K562 (cell line): ENCODE results near the gene GPR68. TPM values are rescaled to one million over a fixed set of nuclear protein-coding genes. Genes with fewer than 3 reads are reported as not detected.

Experiments
- CBX2 ChIP-seq: fragments of 200-600 bp; sonication (generic); IDR thresholded peaks from one replicate; pipeline ENCODE4 v1.6.1; 2012; ENCODE audit warnings: mild to moderate bottlenecking, low read length, inconsistent platforms; ENCODE audit not compliant: insufficient read depth, poor library complexity, severe bottlenecking
- CBX8 ChIP-seq: fragments of 200-600 bp; sonication (generic); IDR thresholded peaks from 2 replicates; pipeline ENCODE4 v1.6.1; 2012; ENCODE audit warnings: borderline replicate concordance, mixed run types, low read depth, mild to moderate bottlenecking, moderate library complexity, mixed read lengths, low read length, control low read depth, inconsistent platforms; ENCODE audit not compliant: poor library complexity, severe bottlenecking; ENCODE audit errors: extremely low read depth
- CCAR2 ChIP-seq: fragments of 200-400 bp; formaldehyde crosslinking; IDR thresholded peaks from 2 replicates; pipeline ENCODE4 v1.6.1; 2017; ENCODE audit warnings: mild to moderate bottlenecking, low read depth, low read length
- E2F3 ChIP-seq: fragments of 250-450 bp; sonication (Bioruptor Pico); IDR thresholded peaks from 2 replicates; pipeline ENCODE4 v1.4.0; 2020; ENCODE audit warnings: mild to moderate bottlenecking
- HBP1 ChIP-seq: fragments of 450-650 bp; formaldehyde crosslinking; IDR thresholded peaks from 2 replicates; pipeline ENCODE4 v1.4.0; 2022; ENCODE audit warnings: missing genetic modification characterization
- HDAC6 ChIP-seq: IDR thresholded peaks from 2 replicates; pipeline ENCODE4 v1.6.1; 2012; ENCODE audit warnings: low read depth, mild to moderate bottlenecking, control low read depth, inconsistent platforms, low read length, moderate library complexity
- MEF2D ChIP-seq: conservative IDR thresholded peaks from 2 replicates; pipeline ENCODE4 v1.6.1; 2016; ENCODE audit warnings: low read depth, missing genetic modification characterization, missing compliant biosample characterization
- NR2F6 ChIP-seq: fragments of 450-650 bp; formaldehyde crosslinking; IDR thresholded peaks from 2 replicates; pipeline ENCODE4 v1.4.0; 2020; ENCODE audit warnings: mild to moderate bottlenecking
- PCBP2 ChIP-seq: fragments of 200-400 bp; formaldehyde crosslinking; IDR thresholded peaks from 2 replicates; pipeline ENCODE4 v1.6.1; 2018; ENCODE audit warnings: low read length, low read depth, mild to moderate bottlenecking, moderate library complexity; ENCODE audit not compliant: poor library complexity, severe bottlenecking
- SMARCE1 ChIP-seq: fragments of 450-650 bp; IDR thresholded peaks from 2 replicates; pipeline ENCODE4 v1.7.1; 2016; ENCODE audit warnings: mild to moderate bottlenecking
- SOX6 ChIP-seq: fragments of 450-650 bp; IDR thresholded peaks from 2 replicates; pipeline ENCODE4 v1.6.1; 2014; ENCODE audit warnings: mild to moderate bottlenecking
- ZNF311 ChIP-seq: fragments of 250-450 bp; sonication (Bioruptor Pico); IDR thresholded peaks from 2 replicates; pipeline ENCODE4 v1.4.0; 2020; ENCODE audit warnings: mild to moderate bottlenecking, moderate library complexity
- ZNF449 ChIP-seq: fragments of 250-450 bp; sonication (Bioruptor Pico); IDR thresholded peaks from 2 replicates; pipeline ENCODE4 v1.8.0; 2022; ENCODE audit warnings: moderate library complexity, mild to moderate bottlenecking, inconsistent platforms
- polyA plus RNA-seq, 8 experiments: library from polyadenylated mRNA; depleted of rRNA in 4 of 8; stranded (reverse) in 5 of 8; unstranded in 3 of 8; fragments of >200 nt; fragmentation: Nextera tagmentation in 2 of 8; fragmentation: Illumina TruSeq in 1 of 8; extraction: Ambion mirVana in 2 of 8; extraction: Trizol in 1 of 8; gene quantifications; 2 replicates each; pipeline versions ENCODE4 v1.2.1 to v1.2.3, GENCODE V29; 2011 to 2014; ENCODE audit warnings: inconsistent platforms in 1 of 8, missing spikeins in 1 of 8
- total RNA-seq, 7 experiments: library from RNA; depleted of rRNA in 6 of 7; stranded (reverse); fragments of >200 nt in 6 of 7; fragmentation: Illumina TruSeq in 2 of 7; extraction: Trizol in 2 of 7; gene quantifications; 2 replicates each; pipeline versions ENCODE4 v1.2.1 to v1.2.3, GENCODE V29; 2011 to 2021; ENCODE audit warnings: low replicate concordance in 1 of 7
- TF ChIP-seq, protein P1 (sequence below): fragments of 450-650 bp; formaldehyde crosslinking; IDR thresholded peaks from 2 replicates; pipeline ENCODE4 v1.4.0; 2020; ENCODE audit warnings: mild to moderate bottlenecking, mixed read lengths
- TF ChIP-seq, protein P2 (sequence below): fragments of 250-450 bp; sonication (Bioruptor Pico); IDR thresholded peaks from 2 replicates; pipeline ENCODE4 v1.4.0; 2020; ENCODE audit warnings: mild to moderate bottlenecking, moderate library complexity, borderline replicate concordance
- TF ChIP-seq, protein P3 (sequence below): fragments of 250-450 bp; sonication (Bioruptor Pico); IDR thresholded peaks from 2 replicates; pipeline ENCODE4 v1.5.1; 2021; ENCODE audit warnings: mild to moderate bottlenecking
- TF ChIP-seq, protein P4 (sequence below): IDR thresholded peaks from 3 replicates; pipeline ENCODE4 v1.6.1; 2011; ENCODE audit warnings: borderline replicate concordance, mild to moderate bottlenecking; ENCODE audit not compliant: insufficient read length, insufficient read depth

GPR68 gene
- total and polyA plus RNA-seq, 9 of the 15 experiments (the other 6 are each of a cell fraction or from before 2014, with no cell fraction given) = 0.41 to 9.4 (median 3.7) TPM

- TF ChIP-seq HDAC6 (no peak), SOX6 (peak; percentile 77), ZNF449 (CRISPR knock-in tag) (no peak), CBX2 (no peak), MEF2D (tag) (no peak), CCAR2 (no peak), NR2F6 (no peak), CBX8 (no peak), HBP1 (CRISPR knock-in tag) (no peak), E2F3 (no peak), PCBP2 (no peak), SMARCE1 (peak; percentile 71; the same call in 1 of the 2 replicates), ZNF311 (CRISPR knock-in tag) (no peak)
- TF ChIP-seq, protein P1, sequence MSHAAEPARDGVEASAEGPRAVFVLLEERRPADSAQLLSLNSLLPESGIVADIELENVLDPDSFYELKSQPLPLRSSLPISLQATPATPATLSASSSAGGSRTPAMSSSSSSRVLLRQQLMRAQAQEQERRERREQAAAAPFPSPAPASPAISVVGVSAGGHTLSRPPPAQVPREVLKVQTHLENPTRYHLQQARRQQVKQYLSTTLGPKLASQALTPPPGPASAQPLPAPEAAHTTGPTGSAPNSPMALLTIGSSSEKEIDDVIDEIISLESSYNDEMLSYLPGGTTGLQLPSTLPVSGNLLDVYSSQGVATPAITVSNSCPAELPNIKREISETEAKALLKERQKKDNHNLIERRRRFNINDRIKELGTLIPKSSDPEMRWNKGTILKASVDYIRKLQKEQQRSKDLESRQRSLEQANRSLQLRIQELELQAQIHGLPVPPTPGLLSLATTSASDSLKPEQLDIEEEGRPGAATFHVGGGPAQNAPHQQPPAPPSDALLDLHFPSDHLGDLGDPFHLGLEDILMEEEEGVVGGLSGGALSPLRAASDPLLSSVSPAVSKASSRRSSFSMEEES (CRISPR knock-in tag) = no peak
- TF ChIP-seq, protein P2, sequence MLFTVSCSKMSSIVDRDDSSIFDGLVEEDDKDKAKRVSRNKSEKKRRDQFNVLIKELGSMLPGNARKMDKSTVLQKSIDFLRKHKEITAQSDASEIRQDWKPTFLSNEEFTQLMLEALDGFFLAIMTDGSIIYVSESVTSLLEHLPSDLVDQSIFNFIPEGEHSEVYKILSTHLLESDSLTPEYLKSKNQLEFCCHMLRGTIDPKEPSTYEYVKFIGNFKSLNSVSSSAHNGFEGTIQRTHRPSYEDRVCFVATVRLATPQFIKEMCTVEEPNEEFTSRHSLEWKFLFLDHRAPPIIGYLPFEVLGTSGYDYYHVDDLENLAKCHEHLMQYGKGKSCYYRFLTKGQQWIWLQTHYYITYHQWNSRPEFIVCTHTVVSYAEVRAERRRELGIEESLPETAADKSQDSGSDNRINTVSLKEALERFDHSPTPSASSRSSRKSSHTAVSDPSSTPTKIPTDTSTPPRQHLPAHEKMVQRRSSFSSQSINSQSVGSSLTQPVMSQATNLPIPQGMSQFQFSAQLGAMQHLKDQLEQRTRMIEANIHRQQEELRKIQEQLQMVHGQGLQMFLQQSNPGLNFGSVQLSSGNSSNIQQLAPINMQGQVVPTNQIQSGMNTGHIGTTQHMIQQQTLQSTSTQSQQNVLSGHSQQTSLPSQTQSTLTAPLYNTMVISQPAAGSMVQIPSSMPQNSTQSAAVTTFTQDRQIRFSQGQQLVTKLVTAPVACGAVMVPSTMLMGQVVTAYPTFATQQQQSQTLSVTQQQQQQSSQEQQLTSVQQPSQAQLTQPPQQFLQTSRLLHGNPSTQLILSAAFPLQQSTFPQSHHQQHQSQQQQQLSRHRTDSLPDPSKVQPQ (CRISPR knock-in tag) = no peak
- TF ChIP-seq, protein P3, sequence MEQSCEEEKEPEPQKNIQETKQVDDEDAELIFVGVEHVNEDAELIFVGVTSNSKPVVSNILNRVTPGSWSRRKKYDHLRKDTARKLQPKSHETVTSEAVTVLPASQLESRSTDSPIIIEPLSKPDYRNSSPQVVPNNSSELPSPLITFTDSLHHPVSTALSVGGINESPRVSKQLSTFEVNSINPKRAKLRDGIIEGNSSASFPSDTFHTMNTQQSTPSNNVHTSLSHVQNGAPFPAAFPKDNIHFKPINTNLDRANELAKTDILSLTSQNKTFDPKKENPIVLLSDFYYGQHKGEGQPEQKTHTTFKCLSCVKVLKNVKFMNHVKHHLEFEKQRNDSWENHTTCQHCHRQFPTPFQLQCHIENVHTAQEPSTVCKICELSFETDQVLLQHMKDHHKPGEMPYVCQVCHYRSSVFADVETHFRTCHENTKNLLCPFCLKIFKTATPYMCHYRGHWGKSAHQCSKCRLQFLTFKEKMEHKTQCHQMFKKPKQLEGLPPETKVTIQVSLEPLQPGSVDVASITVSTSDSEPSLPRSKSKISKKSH (CRISPR knock-in tag) = no peak
- TF ChIP-seq, protein P4, sequence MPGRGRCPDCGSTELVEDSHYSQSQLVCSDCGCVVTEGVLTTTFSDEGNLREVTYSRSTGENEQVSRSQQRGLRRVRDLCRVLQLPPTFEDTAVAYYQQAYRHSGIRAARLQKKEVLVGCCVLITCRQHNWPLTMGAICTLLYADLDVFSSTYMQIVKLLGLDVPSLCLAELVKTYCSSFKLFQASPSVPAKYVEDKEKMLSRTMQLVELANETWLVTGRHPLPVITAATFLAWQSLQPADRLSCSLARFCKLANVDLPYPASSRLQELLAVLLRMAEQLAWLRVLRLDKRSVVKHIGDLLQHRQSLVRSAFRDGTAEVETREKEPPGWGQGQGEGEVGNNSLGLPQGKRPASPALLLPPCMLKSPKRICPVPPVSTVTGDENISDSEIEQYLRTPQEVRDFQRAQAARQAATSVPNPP = no peak
Measured at GRCh38 chr14:91207008-91207407, 37.5 kb downstream of the GPR68 start (continued).
